Measurements from ENCODE around the gene BLM. TPM values are rescaled to one million over a fixed set of nuclear protein-coding genes. Genes with fewer than 3 reads are reported as not detected.

The BLM gene
- total and polyA plus RNA-seq, 10 of the 15 experiments (the other 5 are each of a cell fraction or from before 2014, with no cell fraction given), result 23.0 to 68.4 (median 43.9) TPM

DNA sequence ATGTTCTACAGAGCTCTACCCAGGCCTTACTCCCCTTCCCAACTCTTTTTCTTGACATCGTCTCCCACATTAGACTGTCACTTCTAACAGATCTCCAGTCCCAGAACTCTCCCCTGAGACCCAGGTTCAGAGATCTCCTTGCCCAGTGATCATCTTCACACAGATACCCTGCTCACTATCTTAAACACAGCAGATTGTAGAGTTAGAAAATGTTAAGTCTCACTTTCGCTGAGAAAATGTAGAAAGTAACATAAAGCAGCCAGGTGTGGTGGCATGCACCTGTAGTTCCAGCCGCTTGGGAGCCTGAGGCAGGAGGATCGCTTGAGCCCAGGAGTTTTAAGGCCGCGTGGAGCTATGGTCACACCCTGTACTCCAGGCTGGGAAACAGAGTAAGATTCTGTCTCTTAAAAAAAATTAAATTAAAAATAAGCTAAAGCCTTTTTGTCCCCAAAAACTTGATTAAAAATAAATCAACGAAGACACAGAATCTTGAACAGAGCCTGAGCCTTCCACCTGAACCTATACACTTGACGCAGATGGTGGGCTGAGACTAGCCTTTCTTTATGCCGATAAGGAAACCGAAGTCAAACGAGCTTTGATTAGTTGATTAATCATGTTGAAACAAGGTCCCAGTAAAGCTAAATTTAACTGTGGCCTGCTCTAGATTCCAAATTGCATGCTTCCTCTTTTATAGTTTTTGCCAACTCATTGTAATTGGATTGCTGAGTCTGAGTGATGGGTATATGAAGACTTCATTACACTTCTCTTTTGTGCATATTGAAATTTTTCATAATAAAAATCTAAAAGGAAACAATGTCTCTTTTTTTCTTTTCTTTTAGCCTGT lies 31.3 kb upstream of the BLM start (continued):
- TF ChIP-seq ZBTB40 (IDR thresholded peaks at IDR 0.05; ENCODE audit: borderline replicate concordance) (0 out of 2 replicates have a peak, but pooled peaks have one; percentile 6), NFXL1 (IDR thresholded peaks at IDR 0.05; ENCODE audit: borderline replicate concordance) (no peak), CTCF (IDR thresholded peaks at IDR 0.05 in 2 of 3, conservative IDR thresholded peaks at IDR 0.05 in 1 of 3; ENCODE audit: control insufficient read depth in 2 of 3, extremely low read depth in 1 of 3, insufficient read depth in 1 of 3, low read depth in 3 of 3, low read length in 3 of 3) (no peak), SMC3 (IDR thresholded peaks at IDR 0.05; ENCODE audit: borderline replicate concordance, low read length) (no peak), IKZF2 (IDR thresholded peaks at IDR 0.05) (peak; percentile 65 to 71), BMI1 (IDR thresholded peaks at IDR 0.05; ENCODE audit: borderline replicate concordance) (no peak), RUNX3 (IDR thresholded peaks at IDR 0.05; ENCODE audit: low read length) (no peak; the same call in 1 of the 2 replicates), EP300 (IDR thresholded peaks at IDR 0.05; ENCODE audit: borderline replicate concordance in 1 of 2, control insufficient read depth in 1 of 2, low read depth in 2 of 2, low read length in 2 of 2) (peak in 1 of 2 experiments; percentile 7; a peak in 1 of 4 replicates), REST (IDR thresholded peaks at IDR 0.05; ENCODE audit: low read depth, low read length) (no peak)
- TF ChIP-seq, protein P1, sequence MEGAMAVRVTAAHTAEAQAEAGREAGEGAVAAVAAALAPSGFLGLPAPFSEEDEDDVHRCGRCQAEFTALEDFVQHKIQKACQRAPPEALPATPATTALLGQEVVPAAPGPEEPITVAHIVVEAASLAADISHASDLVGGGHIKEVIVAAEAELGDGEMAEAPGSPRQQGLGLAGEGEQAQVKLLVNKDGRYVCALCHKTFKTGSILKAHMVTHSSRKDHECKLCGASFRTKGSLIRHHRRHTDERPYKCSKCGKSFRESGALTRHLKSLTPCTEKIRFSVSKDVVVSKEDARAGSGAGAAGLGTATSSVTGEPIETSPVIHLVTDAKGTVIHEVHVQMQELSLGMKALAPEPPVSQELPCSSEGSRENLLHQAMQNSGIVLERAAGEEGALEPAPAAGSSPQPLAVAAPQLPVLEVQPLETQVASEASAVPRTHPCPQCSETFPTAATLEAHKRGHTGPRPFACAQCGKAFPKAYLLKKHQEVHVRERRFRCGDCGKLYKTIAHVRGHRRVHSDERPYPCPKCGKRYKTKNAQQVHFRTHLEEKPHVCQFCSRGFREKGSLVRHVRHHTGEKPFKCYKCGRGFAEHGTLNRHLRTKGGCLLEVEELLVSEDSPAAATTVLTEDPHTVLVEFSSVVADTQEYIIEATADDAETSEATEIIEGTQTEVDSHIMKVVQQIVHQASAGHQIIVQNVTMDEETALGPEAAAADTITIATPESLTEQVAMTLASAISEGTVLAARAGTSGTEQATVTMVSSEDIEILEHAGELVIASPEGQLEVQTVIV (IDR thresholded peaks at IDR 0.05; ENCODE audit: borderline replicate concordance, partially characterized antibody), result no peak

Measured in GM12878 (cell line).